GM19043 (cell line): ENCODE data around the gene CLIC3.

Experiments
- ATAC-seq: cut with Tn5 transposase; IDR thresholded peaks from one replicate; pipeline ENCODE4 v1.9.1; 2021; ENCODE audit warnings: low read depth; ENCODE audit not compliant: unreplicated experiment

Gene CLIC3

DNA sequence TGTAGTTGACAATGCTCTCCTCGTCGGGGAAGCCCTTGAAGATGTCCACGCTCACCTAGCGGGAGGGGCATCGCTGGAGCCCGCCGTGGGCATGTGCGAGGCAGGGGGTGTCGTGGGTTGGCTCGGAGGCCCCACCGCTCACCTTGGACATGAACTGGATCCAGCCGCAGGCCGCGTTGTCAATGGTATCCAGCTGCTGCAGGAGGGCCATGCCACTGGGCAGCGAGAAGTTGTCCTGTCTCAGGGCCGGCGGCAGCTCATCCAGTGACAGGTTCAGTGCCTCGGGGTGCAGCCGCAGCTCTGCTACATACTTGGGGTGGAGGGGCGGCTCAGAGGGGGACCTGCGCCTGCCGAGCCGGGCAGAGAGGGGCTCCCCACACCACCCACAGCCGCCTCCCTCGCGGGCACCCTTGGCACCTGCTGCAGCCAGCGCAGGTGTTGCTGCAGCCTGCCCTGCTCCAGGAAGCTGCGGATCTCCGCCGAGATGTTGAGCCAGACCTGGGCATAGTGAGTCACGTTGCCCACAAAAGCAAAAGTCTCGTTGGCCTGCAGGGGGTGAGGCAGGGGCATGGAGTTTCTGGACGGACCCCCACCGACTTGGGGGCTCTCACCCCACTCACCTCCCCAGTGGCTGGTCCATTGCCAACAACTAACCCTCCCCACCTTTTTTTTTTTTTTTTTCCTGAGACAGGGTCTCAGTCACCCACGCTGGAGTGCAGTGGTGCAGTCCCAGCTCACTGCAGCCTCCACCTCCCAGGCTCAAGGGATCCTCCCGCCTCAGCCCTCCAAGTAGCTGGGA is 22.6 kb upstream of the CLIC3 start:
- no peak for ATAC-seq

DNA sequence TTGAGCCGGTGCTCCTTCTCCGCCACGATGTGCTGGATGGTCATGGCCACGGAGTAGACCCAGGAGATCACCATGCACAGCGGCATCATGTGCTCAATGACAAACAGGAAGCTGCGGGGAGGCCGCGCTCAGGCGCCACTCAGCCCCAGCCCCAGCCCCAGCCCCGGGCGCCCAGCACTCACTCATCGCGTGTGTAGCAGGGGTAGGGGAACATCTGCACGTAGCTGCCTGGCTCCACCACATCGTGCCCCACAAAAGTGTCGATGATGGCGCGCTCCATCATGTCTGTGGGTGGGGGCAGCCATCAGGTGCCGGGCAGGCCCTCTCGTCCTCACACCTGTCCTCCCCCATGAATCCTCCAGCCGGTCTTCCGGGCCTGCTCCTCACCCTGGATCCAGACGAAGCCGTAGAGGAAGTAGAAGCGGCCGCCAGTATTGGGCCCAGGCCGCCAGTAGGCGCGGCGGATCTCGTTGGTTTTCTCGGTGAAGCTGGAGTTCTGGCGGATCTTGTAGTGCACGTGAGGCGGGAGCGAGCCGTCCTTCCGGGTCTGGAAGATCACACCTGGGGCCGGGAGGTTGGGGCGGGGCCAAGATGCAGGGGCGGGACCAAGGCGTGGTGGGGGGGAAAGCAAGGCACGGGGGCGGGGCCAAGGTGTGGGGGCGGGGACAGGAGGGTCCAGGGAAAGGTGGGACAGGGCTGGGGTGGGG is 21.6 kb upstream of the CLIC3 start:
- no peak for ATAC-seq

DNA sequence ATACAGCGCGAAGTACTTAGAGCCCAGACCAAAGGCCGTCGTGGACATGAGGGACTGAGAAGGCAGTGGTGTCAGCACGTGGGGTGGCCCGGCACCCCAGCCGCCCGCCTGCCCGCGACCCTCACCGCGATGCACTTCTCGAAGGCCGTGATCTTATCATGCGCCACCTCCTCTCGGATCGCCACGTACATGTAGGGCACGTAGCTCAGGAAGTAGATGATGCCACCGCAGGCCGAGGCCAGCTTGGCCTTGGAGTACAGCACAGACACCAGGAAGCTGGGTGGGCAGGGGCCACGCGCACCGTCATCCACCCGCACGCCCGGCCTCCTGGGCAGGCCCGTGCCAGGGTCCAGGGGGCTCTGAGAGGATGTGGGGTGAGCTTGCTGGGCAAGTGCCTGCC is 20.7 kb upstream of the CLIC3 start:
- ATAC-seq, result no peak

DNA sequence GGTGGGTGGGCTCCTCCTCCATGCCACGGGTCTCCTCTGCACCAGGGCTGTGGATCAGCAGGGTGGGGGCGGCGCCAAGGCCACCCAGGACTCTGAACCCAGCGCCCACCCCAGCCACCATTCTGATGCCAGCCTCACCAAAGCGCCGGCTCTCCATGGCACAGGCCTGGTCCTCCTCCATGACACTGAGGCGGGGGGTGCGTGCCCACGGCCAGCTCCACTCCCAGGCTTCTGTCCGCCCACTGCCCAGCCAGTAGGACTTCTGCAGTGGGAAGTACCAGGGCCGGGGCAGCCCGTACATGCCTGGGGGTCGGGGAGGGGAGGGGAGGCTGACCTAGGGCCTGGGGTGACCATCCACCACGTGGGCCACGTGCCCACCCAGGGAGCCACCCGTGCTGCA is 20.1 kb upstream of the CLIC3 start:
- ATAC-seq, result no peak

DNA sequence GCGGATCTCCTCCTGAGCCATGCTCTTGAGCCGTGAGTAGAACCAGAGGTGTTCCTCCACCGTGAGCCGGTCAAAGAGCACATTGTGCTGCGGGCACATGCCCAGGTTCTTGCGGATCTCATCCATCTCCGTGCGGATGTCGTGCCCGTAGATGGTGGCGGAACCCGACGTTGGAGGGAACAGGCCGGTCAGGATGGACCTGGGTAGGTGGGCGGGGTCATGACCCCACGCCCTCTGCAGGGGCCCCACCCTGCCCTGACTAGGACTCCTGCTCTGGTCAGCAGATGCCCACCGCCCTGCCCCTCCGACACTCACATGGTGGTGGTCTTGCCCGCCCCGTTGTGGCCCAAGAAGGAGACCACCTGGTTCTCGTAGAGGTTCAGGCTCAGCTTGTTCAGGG is 19.6 kb upstream of the CLIC3 start:
- ATAC-seq, result no peak

DNA sequence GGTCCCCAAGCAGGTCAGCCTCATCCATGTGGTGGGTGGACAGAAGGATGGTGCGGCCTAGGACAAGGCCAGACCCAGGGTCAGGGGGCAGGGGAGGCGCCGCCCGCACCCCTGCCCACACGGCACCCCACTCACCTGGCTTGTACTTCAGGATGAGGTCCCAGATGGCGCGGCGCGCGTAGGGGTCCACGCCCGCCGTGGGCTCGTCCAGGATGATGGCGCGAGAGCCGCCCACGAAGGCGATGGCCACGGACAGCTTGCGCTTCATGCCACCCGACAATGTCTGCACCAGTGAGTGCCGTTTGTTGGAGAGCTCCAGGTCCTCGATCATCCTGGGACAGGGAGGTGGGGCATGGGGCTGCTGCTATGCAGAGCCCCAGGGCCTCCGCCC is 19.2 kb upstream of the CLIC3 start:
- no peak for ATAC-seq

DNA sequence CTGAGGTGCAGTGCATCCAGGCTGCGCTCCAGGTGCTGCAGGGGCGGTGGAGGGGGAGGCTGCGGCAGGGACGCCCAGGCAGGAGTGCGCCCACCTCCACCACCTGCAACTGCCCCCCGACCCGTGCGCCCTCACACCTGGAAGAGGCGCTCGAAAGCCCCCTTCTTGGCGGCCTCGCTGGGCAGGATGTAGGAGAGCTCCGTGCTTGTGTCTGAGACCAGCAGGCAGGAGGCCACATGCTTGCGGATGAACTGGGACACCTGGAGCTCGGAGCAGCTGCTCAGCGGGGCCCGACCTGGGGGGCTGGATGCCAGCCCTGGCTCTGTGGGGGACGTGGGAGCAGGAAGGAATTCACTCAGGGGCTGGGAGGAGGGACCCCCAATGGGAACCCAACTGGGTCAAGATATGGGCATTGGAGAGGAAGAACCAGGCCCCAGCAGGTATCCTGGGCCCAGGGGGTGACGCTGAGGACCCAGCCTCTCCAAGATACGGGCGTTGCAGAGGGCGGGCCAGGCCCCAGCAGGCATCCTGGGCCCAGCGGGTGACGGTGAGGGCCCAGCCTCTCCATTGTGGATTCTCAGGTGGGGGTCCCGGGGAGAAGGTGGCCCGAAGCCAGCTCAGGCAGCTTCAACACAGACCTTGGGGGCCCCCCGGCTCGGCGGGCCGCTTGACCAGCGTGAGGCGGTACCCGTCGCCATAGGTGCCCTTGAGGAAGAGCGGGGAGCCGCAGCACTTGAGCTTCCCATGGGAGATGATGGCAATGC is 18.6 kb upstream of the CLIC3 start:
- no peak for ATAC-seq

DNA sequence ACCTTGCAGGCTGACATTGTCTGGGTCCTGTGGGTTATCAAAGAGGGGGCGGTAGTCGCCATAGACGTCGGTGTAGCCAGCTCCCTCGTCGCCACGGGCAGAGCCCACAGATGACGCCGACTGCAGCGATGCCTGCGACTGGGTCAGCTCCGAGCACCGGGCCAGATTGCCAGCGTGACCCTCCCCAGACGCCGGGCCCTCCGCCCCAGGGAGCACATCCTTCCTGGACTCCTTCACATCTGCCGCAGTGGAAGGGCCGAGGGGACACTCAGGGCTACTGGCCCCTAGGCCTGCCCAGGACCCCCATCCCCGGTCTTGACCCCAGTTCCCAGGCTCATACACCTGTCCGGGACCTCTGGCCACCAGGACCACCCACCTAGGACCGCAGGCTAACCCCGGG is 17.8 kb upstream of the CLIC3 start:
- ATAC-seq, result no peak

DNA sequence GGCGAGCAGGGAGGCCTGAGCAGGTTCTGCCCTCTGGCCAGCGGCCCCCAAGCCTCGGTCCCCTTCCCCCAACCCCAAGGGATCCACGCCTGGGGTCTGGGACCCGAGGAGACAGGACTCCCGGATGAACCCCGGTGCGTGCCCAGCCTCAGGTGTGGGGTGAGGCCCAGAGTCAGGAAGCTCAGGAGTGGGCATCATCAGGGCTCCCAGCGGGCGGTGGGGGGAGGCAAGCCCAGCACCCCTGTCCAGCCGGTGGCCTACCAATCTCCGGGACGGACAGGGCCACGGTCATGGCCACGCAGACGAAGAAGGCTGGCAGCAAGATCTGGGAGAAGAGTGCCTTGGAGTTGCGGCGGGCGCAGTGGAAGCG is 17.2 kb upstream of the CLIC3 start:
- no peak for ATAC-seq

DNA sequence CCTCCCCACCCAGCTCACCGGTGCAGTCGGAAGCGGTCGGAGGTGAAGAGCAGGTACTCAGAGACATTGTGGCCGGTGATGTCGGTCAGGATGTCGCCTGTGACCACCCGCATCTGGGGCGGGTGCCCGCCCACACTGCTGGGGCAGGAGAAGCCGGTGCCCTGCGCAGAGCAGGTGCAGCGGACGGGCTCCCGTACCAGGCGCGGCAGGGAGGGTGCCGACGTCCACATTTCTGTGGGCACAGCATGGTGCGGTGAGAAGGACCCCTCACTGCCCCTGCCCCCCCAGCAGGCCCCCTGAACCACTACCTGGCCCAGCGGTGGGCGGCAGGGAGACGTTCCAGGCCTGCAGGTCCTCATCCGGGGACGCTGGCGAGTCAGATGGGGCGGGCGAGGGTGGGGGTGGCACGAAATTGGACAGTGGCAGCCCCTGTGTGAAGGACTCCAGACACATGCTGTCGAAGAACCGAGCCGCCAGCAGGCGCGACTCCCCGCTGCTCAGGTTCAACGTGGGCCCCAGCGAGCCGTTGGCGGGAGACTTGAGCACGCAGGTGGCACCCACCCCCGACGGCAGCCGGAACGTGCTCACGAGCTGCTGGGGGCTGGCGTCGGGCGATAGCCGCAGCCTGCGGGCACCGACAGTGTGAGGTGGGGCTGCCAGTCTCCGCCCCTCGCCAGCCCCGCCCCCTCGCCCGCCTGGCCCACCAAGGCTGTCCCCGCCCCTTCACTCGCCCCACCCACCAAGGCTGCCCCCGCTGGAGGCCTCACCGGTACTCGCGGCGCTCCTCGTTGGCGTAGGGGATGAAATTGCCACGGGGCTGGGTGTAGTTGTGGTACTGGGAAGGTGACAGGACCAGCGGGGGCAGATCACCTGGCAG is 16.6 kb upstream of the CLIC3 start:
- ATAC-seq, result no peak

DNA sequence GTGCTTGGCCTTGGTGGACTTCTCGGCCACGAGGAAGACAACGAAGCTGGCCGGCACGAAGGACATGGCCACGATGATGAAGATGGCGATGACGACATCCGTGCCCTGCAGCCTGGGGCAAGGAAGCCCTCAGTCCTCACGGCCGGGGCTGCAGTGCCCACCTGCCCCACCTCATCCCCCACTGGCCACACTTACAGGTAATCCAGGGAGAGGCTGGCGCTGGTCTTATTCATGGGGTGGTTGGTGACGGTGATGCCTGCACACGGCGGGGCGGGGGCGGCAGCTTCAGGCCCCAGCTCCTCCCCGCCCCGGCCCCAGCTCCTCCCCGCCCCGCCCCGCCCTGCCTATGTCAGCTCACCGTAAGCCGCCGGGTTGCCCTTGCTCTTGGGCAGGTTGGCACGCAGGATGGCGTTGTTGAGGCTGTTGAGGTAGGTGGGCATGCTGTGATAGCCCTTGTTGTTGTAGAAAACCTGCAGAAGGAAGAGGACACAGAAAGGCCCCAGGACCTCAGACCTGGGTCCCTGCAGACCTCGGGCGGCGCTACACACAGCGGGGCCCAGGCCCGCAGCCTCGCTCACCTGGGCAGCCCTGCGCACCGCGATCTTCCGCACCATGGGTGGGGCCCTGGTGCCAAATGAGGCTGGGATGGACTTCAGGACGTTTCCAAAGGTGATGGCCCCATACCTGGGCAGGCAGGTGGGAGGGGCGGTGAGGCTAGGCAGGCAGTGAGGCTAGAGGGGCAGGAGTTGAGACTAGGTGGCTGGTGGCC is 15.7 kb upstream of the CLIC3 start:
- ATAC-seq, result no peak

DNA sequence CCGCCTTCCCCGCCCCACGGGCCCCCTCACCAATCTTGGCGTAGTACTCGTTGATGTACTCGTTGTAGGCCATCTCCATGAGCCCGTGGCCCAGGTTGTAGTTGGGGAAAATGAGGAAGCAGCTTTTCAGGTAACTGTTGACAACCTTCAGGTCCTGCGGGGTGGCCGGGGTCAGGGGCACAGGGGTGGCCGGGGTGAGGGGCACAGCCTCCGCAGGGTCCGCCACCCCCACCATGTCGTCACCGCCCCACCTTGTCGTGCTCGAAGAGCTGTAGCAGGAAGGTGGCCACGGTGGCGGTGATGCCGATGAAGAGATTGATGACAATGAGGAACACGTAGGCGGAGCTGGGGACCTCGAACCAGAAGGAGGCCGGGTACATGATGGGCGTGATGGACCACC is 14.8 kb upstream of the CLIC3 start:
- ATAC-seq, result no peak

DNA sequence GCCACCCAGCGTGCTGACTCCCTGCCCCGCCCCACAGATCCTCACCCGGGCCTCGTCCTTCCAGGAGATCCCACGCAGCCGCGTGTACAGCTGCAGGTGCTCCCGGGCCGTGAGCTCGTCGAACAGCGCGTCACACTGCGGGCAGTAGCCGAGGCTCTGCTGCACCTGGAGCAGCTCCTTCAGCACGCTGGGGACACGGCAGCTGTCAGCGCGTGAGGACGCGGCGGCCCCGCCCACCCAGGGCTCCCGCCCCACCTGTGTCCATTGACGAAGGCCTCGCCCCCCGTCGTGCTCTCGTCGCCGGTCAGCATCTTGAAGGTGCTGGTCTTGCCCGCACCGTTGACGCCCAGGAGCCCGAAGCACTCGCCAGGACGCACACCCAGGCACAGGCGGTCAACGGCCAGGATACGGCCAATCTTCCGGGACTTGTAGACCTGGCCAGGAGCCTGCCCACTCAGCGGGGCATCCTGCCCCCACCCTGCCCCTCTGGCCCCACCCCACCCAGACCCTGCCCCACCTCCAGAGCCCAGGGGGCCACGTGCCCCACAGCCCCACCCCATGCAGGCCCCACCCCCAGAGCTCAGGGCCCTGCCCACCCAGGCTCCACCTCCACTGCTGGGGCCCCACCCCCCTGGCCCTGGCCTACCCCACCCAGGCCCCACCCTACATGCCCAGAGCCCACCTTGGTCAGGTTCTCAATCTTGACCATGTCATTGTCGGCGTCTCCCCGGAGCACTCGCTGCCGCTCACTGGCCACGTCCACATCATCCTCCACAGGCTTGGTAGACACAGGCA is 13.8 kb upstream of the CLIC3 start:
- no peak for ATAC-seq

DNA sequence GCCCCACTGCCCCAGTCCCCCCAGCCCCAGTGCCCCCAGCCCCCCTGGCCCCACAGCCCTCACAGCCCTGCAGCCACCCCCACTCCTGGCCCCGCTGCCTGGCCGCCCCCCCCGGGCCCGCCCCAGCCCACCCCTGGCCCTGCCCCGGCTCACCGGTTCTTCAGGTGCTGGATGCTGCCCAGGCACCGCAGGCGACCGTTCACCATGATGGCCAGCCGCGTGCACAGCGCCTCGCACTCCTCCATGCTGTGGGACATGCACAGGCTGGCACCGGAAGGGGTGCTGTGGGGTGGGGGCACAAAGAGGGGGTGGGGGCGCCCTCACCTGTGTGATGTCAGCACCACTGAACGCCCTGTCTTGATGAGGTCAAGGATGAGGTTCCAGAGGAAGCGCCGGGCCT is 12.8 kb upstream of the CLIC3 start:
- ATAC-seq, result no peak

DNA sequence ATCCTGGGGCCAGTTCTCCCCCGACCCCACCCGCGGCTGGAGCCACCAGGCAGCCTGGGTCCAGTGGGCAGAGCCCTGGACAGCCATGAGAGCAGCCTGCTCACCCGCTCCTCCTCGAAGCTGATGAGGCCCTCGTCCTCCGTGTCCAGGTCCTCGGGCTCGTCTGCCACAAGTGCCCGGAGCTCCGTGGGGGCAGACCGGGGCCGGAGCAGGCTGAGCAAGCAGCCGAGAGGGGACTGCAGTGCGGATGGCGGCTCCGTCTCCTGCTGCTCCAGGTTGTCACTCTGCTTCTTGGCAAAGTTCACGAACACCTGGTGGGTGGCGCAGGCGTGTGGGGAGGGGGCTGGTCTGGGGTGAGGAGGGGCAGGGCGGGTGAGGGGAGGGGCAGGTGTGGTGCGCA is 11.9 kb upstream of the CLIC3 start:
- no peak for ATAC-seq

DNA sequence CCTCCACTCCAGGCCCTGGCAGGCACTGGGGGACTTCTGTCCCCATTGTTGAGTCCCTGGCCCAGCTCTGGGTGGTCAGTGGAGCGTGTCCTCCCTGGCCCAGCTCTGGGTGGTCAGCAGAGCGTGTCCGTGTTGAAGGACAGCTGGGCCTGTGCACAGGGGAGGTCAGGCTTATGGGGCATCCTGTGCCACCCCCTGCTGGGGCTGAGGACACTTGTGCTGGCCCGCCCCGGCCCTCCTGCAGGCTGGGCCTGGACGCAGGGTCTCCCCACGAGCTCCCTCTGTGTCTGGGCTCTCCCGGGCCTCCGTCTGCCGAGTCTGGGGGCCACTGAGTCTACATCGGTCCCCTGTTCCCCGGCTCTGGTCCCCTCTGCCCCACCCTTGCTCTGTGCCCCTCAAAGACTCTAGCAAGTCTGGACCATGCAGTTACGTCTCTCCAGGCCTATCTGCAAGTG is 11.5 kb upstream of the CLIC3 start:
- ATAC-seq, result no peak

DNA sequence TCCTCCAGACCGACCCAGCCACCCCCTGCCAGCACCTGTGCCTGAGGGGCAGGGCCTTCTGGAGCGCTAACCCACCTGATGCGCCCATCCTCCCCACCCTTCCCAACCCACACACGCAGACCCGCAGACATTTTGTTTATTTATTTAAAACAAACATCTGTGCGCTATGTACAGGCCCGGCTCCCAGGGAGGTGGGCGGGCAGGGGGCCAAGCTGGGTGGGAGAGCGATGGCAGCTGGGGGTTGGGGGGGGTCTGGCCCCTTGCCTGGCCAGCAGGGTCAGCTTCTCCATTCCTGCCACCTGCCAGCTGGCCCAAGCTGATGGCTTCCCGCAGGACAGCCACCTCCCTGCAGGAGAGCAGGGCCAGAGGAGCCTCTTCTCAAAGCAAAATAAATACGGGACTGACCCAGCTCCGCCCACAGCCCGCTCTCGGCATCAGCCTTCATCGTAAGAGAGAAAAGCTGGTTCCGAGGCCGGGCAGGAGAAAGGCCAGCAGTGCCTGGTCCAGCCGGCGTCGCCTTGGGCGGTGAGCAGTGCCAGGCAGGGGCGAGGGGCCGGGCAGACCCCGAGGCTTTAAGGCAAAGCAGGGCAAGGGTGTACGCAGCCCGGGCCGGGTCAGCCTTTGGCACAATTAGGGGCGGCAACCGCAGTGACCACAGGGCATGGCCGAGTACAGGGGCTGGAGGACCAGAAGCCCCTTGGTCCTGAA is 10.9 kb upstream of the CLIC3 start:
- ATAC-seq, result no peak
